Spleen (tissue), 11 donors: ENCODE data around the gene UBE2QL1. TPM values are rescaled to one million over a fixed set of nuclear protein-coding genes. Genes with fewer than 3 reads are reported as not detected.

Experiments used
- DNase-seq: peaks from one replicate; pipeline ENCODE4 v3.0.0-alpha.2; 2020
- H3K27ac ChIP-seq, 8 donors: fragments of 200-600 bp; sonication (generic) in 7 of 8; 1 replicate in 4 of 8; 2 replicates in 4 of 8; pipeline versions ENCODE4 v1.5.0 to v1.8.0; 2016 to 2021; ENCODE audit warnings: inconsistent platforms in 4 of 8, mild to moderate bottlenecking in 4 of 8, moderate library complexity in 1 of 8
- H3K27me3 ChIP-seq, 7 donors: fragments of 200-600 bp; sonication (generic) in 6 of 7; replicated peaks in 1 of 7; 1 replicate in 4 of 7; 2 replicates in 3 of 7; pipeline versions ENCODE4 v1.5.0 to v1.8.0; 2016 to 2021; ENCODE audit warnings: inconsistent platforms in 3 of 7, mild to moderate bottlenecking in 1 of 7
- H3K36me3 ChIP-seq, 6 donors: fragments of 200-600 bp; sonication (generic) in 5 of 6; 1 replicate in 4 of 6; 2 replicates in 2 of 6; pipeline versions ENCODE4 v1.5.0 to v1.8.0; 2016 to 2021; ENCODE audit warnings: inconsistent platforms in 2 of 6
- H3K4me1 ChIP-seq, 6 donors: fragments of 200-600 bp; sonication (generic) in 5 of 6; 1 replicate in 3 of 6; 2 replicates in 3 of 6; pipeline versions ENCODE4 v1.5.0 to v1.8.0; 2016 to 2021; ENCODE audit warnings: inconsistent platforms in 3 of 6
- H3K4me3 ChIP-seq, 8 donors: fragments of 200-600 bp; sonication (generic) in 7 of 8; 1 replicate in 4 of 8; 2 replicates in 4 of 8; pipeline versions ENCODE4 v1.5.0 to v1.8.0; 2016 to 2021; ENCODE audit warnings: inconsistent platforms in 4 of 8, mild to moderate bottlenecking in 4 of 8, moderate library complexity in 2 of 8
- H3K9me3 ChIP-seq, 8 donors: fragments of 200-600 bp; sonication (generic) in 7 of 8; 1 replicate in 4 of 8; 2 replicates in 4 of 8; pipeline versions ENCODE4 v1.5.0 to v1.8.0; 2016 to 2021; ENCODE audit warnings: inconsistent platforms in 4 of 8
- CTCF ChIP-seq, 11 experiments: fragments of 200-600 bp in 7 of 11; fragments of 450-650 bp in 4 of 11; sonication (generic) in 4 of 11; IDR thresholded peaks in 8 of 11; conservative IDR thresholded peaks in 3 of 11; 1 replicate in 7 of 11; 2 replicates in 4 of 11; pipeline versions ENCODE4 v1.4.0 to v1.8.0; 2016 to 2021; ENCODE audit warnings: antibody characterized with exemption in 11 of 11, inconsistent platforms in 4 of 11, mild to moderate bottlenecking in 1 of 11
- POLR2A ChIP-seq, 3 donors: fragments of 450-650 bp; IDR thresholded peaks; one replicate each; pipeline ENCODE4 v1.5.1; 2017; ENCODE audit warnings: antibody characterized with exemption in 3 of 3, mild to moderate bottlenecking in 1 of 3
- POLR2AphosphoS5 ChIP-seq, 3 donors: sonication (generic); formaldehyde crosslinking; IDR thresholded peaks; one replicate each; pipeline ENCODE4 v1.5.1; 2017; ENCODE audit warnings: antibody characterized with exemption in 3 of 3
- WGBS, 5 donors: extraction: QIAGEN DNeasy Blood & Tissue Kit in 3 of 5; methylation state at CpG; one replicate each; pipeline versions ENCODE4 v1.1.5 to v1.1.7; 2013 to 2018; 5-methylcytosine and 5-hydroxymethylcytosine counted together
- intact Hi-C: fragments of 100-400 bp; cut with DNase I; formaldehyde crosslinking; loops from one replicate; pipeline ENCODE4 v1.15.0; 2023; ENCODE audit warnings: low total_unique reads
- polyA plus RNA-seq, 3 donors: library from polyadenylated mRNA; stranded (reverse); fragments of 200-250 nt; gene quantifications; one replicate each; pipeline ENCODE4 v1.2.1, GENCODE V29; 2013
- total RNA-seq, 7 donors: library from RNA; depleted of rRNA in 3 of 7; stranded (reverse); fragments of >200 nt in 3 of 7; fragmentation: NEBNext Ultra II Directional in 4 of 7; extraction: Animal tissue kit (Norgen Biotek cat#: 25700) in 4 of 7; gene quantifications; one replicate each; pipeline versions ENCODE4 v1.1.0 to v1.2.1, GENCODE V29; 2016 to 2021
- donor health status: healthy with polysubstance abuse.
- donor health status: DM: no; HTN: no; CAD: no; lungs with moderate emphysema.
- donor health status: DM: no; HTN: no; CAD: no.
- donor health status: Bipolar disorder and iron deficiency.
- donor health status: healthy.
- donor health status: DM: no; HTN: no; CAD: no.
- donor health status: DM: yes; HTN: yes; CAD: no.

Gene UBE2QL1
- total and polyA plus RNA-seq, 10 donors = 0.03 to 0.77 (median 0.20) TPM; not detected in 1

- no peaks in the 10 kb centered on the region for H3K4me1 ChIP-seq
- no peaks in the 10 kb centered on the region for H3K9me3 ChIP-seq
- peaks cover 0 to 11% (median 0%) of the 10 kb centered on the region in 7 donors for H3K27me3 ChIP-seq
- intact Hi-C loops = no loop called here
- WGBS, 5 donors = 84 to 94% (median 89%) methylated on average over 10 to 12 of the region's 12 CpGs
- H3K27ac ChIP-seq = no peak overlapping the region
- no peak overlapping the region for H3K4me3 ChIP-seq
- no peaks in the 10 kb centered on the region for H3K36me3 ChIP-seq
- no peak for DNase-seq
- TF ChIP-seq POLR2AphosphoS5 (IDR thresholded peaks at IDR 0.05) (no peak), CTCF (IDR thresholded peaks at IDR 0.05 in 8 of 11, conservative IDR thresholded peaks at IDR 0.05 in 3 of 11) (no peak), POLR2A (IDR thresholded peaks at IDR 0.05) (no peak)
Measured at GRCh38 chr5:6542421-6543345, 94.0 kb downstream of the UBE2QL1 start.

- TF ChIP-seq CTCF (IDR thresholded peaks at IDR 0.05 in 8 of 11, conservative IDR thresholded peaks at IDR 0.05 in 3 of 11) = no peak
- no peak for TF ChIP-seq POLR2A (IDR thresholded peaks at IDR 0.05)
- TF ChIP-seq POLR2AphosphoS5 (IDR thresholded peaks at IDR 0.05) = no peak
- Histone ChIP-seq H3K27ac (no peak overlapping the region), H3K27me3 (peaks cover 0 to 11% (median 0%) of the 10 kb centered on the region in 7 donors), H3K9me3 (no peaks in the 10 kb centered on the region), H3K4me3 (no peak overlapping the region), H3K4me1 (no peaks in the 10 kb centered on the region), H3K36me3 (no peaks in the 10 kb centered on the region)
- 68 to 81% (median 75%) methylated on average over 4 to 6 of the region's 6 CpGs for WGBS, 5 donors
- DNase-seq = no peak
- intact Hi-C loops = no loop called here
Measured at GRCh38 chr5:6543346-6543730, 94.7 kb downstream of the UBE2QL1 start.

- WGBS, 5 donors = 78 to 86% (median 81%) methylated on average over 11 to 12 of the region's 12 CpGs
- no peak for DNase-seq
- no peaks in the 10 kb centered on the region for H3K36me3 ChIP-seq
- no peak overlapping the region for H3K27ac ChIP-seq
- TF ChIP-seq CTCF (IDR thresholded peaks at IDR 0.05 in 8 of 11, conservative IDR thresholded peaks at IDR 0.05 in 3 of 11) = no peak
- TF ChIP-seq POLR2A (IDR thresholded peaks at IDR 0.05) = no peak
- no peak for TF ChIP-seq POLR2AphosphoS5 (IDR thresholded peaks at IDR 0.05)
- H3K4me1 ChIP-seq = no peaks in the 10 kb centered on the region
- H3K27me3 ChIP-seq = peaks cover 0 to 11% (median 0%) of the 10 kb centered on the region in 7 donors
- no peak overlapping the region for H3K4me3 ChIP-seq
- intact Hi-C loops = no loop called here
- H3K9me3 ChIP-seq = no peaks in the 10 kb centered on the region
Measured at GRCh38 chr5:6543830-6544560, 95.3 kb downstream of the UBE2QL1 start.

Other genes with a start within 250 kb of the UBE2QL1 start
- gene MED10, start 70.3 kb upstream of the UBE2QL1 start, total RNA-seq = 10 to 100 TPM; 31.9 to 47.5 (median 35.1) TPM
- gene MED10, start 70.3 kb upstream of the UBE2QL1 start, polyA plus RNA-seq = 10 to 100 TPM; 43.2 to 50.4 (median 44.0) TPM
- 10 to 100 TPM; 53.1 to 77.8 (median 57.6) TPM for gene NSUN2, start 184.2 kb downstream of the UBE2QL1 start, total RNA-seq
- 10 to 100 TPM; 42.4 to 63.3 (median 49.8) TPM for gene NSUN2, start 184.2 kb downstream of the UBE2QL1 start, polyA plus RNA-seq
- gene SRD5A1, start 184.6 kb downstream of the UBE2QL1 start, total RNA-seq = 1 to 10 TPM; 4.6 to 9.3 (median 7.1) TPM
- 1 to 10 TPM; 2.5 to 5.1 (median 4.4) TPM for gene SRD5A1, start 184.6 kb downstream of the UBE2QL1 start, polyA plus RNA-seq